ENCODE data around the gene KRTAP10-5.
"Not testable (repeated sequence)": the region's sequence is repeated elsewhere in the genome, so short reads cannot be mapped to it uniquely, and the experiment has no call there.

Gene KRTAP10-5

GRCh38 chr21:44614961-44615391 is 34.6 kb upstream of the KRTAP10-5 start:
- DNase-seq (ENCODE audit: extremely low read depth, low read depth), result no peak
- no peak for TF ChIP-seq CTCF (IDR thresholded peaks at IDR 0.05; ENCODE audit: low read depth, low read length, missing control alignments)
- H3K4me3 ChIP-seq (replicated peaks; ENCODE audit: low read depth, low read length), result no peak overlapping the region

GRCh38 chr21:44614161-44614631 is 33.8 kb upstream of the KRTAP10-5 start:
- no peak for TF ChIP-seq CTCF (IDR thresholded peaks at IDR 0.05; ENCODE audit: low read depth, low read length, missing control alignments)
- DNase-seq (ENCODE audit: extremely low read depth, low read depth), result no peak
- no peak overlapping the region for H3K4me3 ChIP-seq (replicated peaks; ENCODE audit: low read depth, low read length)

- no peak overlapping the region for H3K4me3 ChIP-seq (replicated peaks; ENCODE audit: low read depth, low read length)
- no peak for TF ChIP-seq CTCF (IDR thresholded peaks at IDR 0.05; ENCODE audit: low read depth, low read length, missing control alignments)
- no peak for DNase-seq (ENCODE audit: extremely low read depth, low read depth)
Measured at GRCh38 chr21:44613386-44614155, 33.2 kb upstream of the KRTAP10-5 start.

- TF ChIP-seq CTCF (IDR thresholded peaks at IDR 0.05; ENCODE audit: low read depth, low read length, missing control alignments), result no peak
Measured at GRCh38 chr21:44612669-44613229, 32.3 kb upstream of the KRTAP10-5 start.

GRCh38 chr21:44612029-44612486 is 31.7 kb upstream of the KRTAP10-5 start, which contains the start of gene KRTAP10-8:
KRTAP10-8 (plus strand) TSS chr21:44612079; CDS start chr21:44612101, 22 bp downstream.
- no peak for TF ChIP-seq CTCF (IDR thresholded peaks at IDR 0.05; ENCODE audit: low read depth, low read length, missing control alignments)
- H3K4me3 ChIP-seq (replicated peaks; ENCODE audit: low read depth, low read length), result no peak within 1 kb of the TSS
- no peak for DNase-seq (ENCODE audit: extremely low read depth, low read depth)

More at GRCh38 chr21:44612669-44613229, 32.3 kb upstream of the KRTAP10-5 start:
- DNase-seq (ENCODE audit: extremely low read depth, low read depth), result no peak
- H3K4me3 ChIP-seq (replicated peaks; ENCODE audit: low read depth, low read length), result no peak overlapping the region

- no peak for DNase-seq (ENCODE audit: extremely low read depth, low read depth)
- no peak for TF ChIP-seq CTCF (IDR thresholded peaks at IDR 0.05; ENCODE audit: low read depth, low read length, missing control alignments)
- H3K4me3 ChIP-seq (replicated peaks; ENCODE audit: low read depth, low read length), result no peak overlapping the region
Measured at GRCh38 chr21:44611551-44611950, 31.1 kb upstream of the KRTAP10-5 start.

GRCh38 chr21:44610157-44610843 is 29.9 kb upstream of the KRTAP10-5 start:
- not testable (repeated sequence) for DNase-seq (ENCODE audit: extremely low read depth, low read depth); H3K4me3 ChIP-seq (replicated peaks; ENCODE audit: low read depth, low read length)

All from HFF-Myc (cell line).